ENCODE measurements around the gene MAMDC2. TPM values are rescaled to one million over a fixed set of nuclear protein-coding genes. Genes with fewer than 3 reads are reported as not detected.

The MAMDC2 gene
- total and polyA plus RNA-seq, 9 donors = 7.6 to 12.3 (median 9.6) TPM

DNA sequence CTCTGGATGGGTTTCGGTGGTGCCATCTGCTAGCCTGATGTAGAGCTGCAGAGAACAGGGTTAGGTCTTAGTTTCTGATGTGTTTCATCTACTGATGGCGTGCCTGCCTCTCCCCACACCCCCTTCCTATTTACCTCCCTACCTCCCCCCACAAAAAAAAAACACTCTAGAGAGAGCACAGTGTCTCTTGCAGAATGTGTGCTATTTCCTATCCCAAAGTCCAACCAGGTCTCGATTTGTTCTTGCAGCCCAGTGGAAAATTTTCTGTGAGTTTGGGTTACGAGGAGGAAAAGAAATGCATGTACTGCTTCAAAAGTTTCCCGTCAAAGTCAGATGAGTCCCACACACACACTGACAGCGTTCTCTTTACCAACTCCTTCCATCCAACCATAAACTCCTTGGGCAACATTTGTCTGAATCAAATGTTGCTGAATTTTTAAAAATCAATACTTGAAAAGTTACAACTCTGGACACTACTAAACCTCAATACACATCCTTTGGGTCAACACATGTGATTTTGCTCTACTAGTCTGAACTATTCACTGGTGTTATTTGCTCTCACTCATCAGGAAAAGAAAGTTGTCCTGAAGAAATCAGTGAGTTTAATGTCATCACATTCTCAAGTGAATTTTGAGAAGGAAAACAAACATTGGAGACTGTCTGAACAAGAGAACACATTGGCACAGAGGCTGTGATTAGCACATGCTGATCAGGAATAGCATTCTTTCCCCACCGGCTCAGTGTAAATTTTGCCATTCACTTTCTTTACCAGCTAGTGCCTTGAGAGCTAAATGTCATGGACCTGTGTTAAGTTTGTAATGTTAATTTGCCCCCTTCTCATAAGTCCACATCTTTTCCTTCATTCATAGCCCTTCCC, 84.1 kb downstream of the MAMDC2 start:
- no peaks in the 10 kb centered on the region for H3K36me3 ChIP-seq (ENCODE audit: control insufficient read depth, insufficient read depth, low read length)
- no peak overlapping the region for H3K4me3 ChIP-seq (ENCODE audit: low read length)
- WGBS (ENCODE audit: insufficient coverage) = no CpG with 5 or more reads among the region's 7 CpGs
- no peak for DNase-seq
- H3K27me3 ChIP-seq (ENCODE audit: control insufficient read depth, insufficient read depth, low read length) = no peaks in the 10 kb centered on the region
- peaks cover 2% of the 10 kb centered on the region for H3K4me1 ChIP-seq (ENCODE audit: control insufficient read depth, insufficient read depth, low read length)
- no peak overlapping the region for H3K27ac ChIP-seq (ENCODE audit: low read length)
- H3K9me3 ChIP-seq (replicated peaks; ENCODE audit: control insufficient read depth, low read depth, low read length) = no peaks in the 10 kb centered on the region

DNA sequence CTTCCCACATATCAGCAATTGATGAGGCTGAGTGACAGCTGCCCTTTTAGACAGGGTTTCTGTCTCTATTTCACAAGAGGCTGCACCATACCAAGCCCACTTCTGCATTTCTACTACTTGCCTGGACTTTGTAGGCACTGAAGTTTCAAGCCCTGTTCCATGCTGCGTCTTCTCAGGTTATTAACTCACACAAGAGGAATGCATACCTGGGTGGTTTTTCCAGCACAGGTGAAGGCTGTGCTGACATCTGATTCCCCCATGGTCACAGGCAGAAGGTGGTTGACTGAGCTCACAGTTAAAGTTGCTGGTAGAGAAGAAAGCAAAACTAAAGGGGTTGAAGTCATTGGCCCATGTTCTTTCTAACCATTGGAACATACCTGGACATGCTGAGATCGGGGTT, 86.6 kb downstream of the MAMDC2 start:
- no CpG with 5 or more reads among the region's 2 CpGs for WGBS (ENCODE audit: insufficient coverage)
- Histone ChIP-seq H3K27me3 (ENCODE audit: control insufficient read depth, insufficient read depth, low read length) (no peaks in the 10 kb centered on the region), H3K9me3 (replicated peaks; ENCODE audit: control insufficient read depth, low read depth, low read length) (no peaks in the 10 kb centered on the region), H3K27ac (ENCODE audit: low read length) (no peak overlapping the region), H3K36me3 (ENCODE audit: control insufficient read depth, insufficient read depth, low read length) (no peaks in the 10 kb centered on the region), H3K4me3 (ENCODE audit: low read length) (no peak overlapping the region), H3K4me1 (ENCODE audit: control insufficient read depth, insufficient read depth, low read length) (peaks cover 11% of the 10 kb centered on the region)
- no peak for DNase-seq

DNA sequence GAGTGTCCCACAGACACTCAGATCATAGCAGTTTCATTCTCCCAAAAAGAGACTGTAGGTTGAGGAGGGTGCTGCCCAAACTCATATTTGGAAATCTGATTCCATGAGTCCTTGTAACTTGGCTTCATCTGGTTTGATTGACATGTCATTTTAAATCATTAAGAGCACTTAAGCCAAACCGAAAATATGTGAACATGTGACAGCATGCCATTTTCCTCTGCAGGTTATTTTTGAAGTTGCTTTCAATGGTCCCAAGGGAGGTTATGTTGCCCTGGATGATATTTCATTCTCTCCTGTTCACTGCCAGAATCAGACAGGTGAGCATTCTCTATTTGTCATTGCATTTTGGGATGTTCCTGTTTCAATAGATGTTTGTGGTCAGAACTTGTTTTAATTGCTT, 87.6 kb downstream of the MAMDC2 start:
- peaks cover 11% of the 10 kb centered on the region for H3K4me1 ChIP-seq (ENCODE audit: control insufficient read depth, insufficient read depth, low read length)
- H3K27ac ChIP-seq (ENCODE audit: low read length) = no peak overlapping the region
- H3K9me3 ChIP-seq (replicated peaks; ENCODE audit: control insufficient read depth, low read depth, low read length) = no peaks in the 10 kb centered on the region
- H3K36me3 ChIP-seq (ENCODE audit: control insufficient read depth, insufficient read depth, low read length) = no peaks in the 10 kb centered on the region
- DNase-seq = no peak
- H3K27me3 ChIP-seq (ENCODE audit: control insufficient read depth, insufficient read depth, low read length) = no peaks in the 10 kb centered on the region
- no peak overlapping the region for H3K4me3 ChIP-seq (ENCODE audit: low read length)
- no CpG with 5 or more reads among the region's 1 CpG for WGBS (ENCODE audit: insufficient coverage)

DNA sequence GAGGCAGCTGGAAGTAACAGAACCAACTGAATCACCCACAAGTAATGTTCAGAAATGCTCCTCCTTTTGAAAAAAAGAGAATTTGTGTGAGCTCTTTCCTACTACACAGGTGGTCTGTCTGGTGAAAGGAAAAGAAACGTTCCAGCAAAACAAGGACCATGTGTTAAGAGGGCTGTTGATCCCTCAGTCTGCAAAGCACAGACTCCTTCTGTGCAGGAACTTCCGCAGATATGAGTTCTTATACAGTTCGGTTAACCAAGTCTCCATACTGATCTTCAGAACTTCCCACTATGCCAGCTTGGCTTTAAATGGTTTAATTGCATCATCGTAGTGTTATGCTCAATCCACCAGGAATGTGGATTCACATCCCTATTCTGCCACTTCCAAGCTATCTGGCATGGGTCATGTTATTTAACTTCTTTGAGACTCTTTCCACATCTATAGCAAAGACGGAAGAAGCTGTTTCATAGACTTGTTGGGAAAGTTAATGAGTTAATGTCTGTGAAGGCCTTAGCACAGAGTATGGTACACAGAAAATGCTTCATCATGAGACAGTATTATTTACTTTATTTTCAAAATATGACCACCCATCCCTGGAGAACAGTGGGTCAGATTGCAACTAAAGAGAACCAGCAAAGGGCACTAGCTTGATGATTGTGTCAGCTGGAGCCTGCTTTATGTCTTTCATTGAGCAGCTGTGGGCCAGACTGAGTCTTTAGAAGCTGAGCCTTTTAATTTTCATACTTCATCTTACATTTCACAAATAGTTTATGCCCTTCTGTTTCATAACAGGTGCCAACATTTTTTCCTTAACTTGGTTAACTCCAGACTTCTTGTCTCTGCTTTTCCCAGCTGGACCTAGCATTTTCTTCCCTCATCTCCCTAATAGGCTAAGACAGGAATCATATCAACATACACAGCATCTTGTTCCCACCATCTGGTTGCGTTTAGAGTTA, 89.9 kb downstream of the MAMDC2 start:
- peak; percentile 52 for DNase-seq
- Histone ChIP-seq H3K27me3 (ENCODE audit: control insufficient read depth, insufficient read depth, low read length) (no peaks in the 10 kb centered on the region), H3K4me3 (ENCODE audit: low read length) (no peak overlapping the region), H3K9me3 (replicated peaks; ENCODE audit: control insufficient read depth, low read depth, low read length) (no peaks in the 10 kb centered on the region), H3K4me1 (ENCODE audit: control insufficient read depth, insufficient read depth, low read length) (peaks cover 11% of the 10 kb centered on the region), H3K36me3 (ENCODE audit: control insufficient read depth, insufficient read depth, low read length) (no peaks in the 10 kb centered on the region), H3K27ac (ENCODE audit: low read length) (peak overlapping the region; percentile 45)
- WGBS (ENCODE audit: insufficient coverage) = 20% methylated on average over 2 of the region's 6 CpGs

DNA sequence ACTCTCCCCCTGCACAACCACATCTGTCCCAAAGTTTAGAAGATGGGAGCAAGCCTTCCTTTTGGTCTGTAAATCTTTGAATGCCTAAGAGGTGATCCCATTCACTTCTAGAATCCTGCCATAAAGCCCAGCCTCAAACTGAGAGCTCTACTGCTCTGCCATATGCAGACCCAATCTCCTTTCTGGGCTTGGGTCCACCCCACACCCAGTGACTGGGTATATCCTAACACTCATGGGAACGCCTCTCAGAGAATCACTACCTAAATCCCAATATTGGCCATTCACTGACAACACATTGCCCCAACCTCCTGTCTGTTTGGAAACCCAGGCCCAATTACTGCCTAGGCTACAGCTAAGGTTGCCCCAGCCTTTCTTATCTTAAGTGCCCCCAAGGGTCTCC, 90.7 kb downstream of the MAMDC2 start:
- Histone ChIP-seq H3K4me1 (ENCODE audit: control insufficient read depth, insufficient read depth, low read length) (peaks cover 11% of the 10 kb centered on the region), H3K4me3 (ENCODE audit: low read length) (no peak overlapping the region), H3K27me3 (ENCODE audit: control insufficient read depth, insufficient read depth, low read length) (no peaks in the 10 kb centered on the region), H3K36me3 (ENCODE audit: control insufficient read depth, insufficient read depth, low read length) (no peaks in the 10 kb centered on the region), H3K9me3 (replicated peaks; ENCODE audit: control insufficient read depth, low read depth, low read length) (no peaks in the 10 kb centered on the region), H3K27ac (ENCODE audit: low read length) (peak overlapping the region; percentile 45)
- DNase-seq = no peak
- WGBS (ENCODE audit: insufficient coverage) = 100% methylated on average over 1 of the region's 1 CpG

DNA sequence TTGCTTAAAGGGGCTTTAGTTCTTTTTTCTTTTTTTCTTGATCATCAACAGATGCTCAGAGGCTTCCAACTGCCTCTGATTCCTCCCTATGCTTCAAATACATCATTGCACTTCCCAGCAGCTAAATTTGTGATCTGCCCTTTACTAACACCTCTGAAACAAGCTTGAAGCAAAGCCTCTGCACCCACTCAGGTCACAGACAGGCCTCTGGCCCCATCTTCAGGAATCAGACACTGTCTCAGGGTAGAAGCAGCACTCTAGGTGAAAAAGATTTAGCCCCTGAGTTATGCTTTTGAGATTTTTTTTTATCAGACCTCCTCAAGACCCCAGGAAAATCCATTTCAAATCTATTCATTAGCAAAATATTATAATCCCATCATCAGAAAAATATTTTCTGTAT, 91.5 kb downstream of the MAMDC2 start:
- Histone ChIP-seq H3K27me3 (ENCODE audit: control insufficient read depth, insufficient read depth, low read length) (no peaks in the 10 kb centered on the region), H3K36me3 (ENCODE audit: control insufficient read depth, insufficient read depth, low read length) (no peaks in the 10 kb centered on the region), H3K4me1 (ENCODE audit: control insufficient read depth, insufficient read depth, low read length) (peaks cover 11% of the 10 kb centered on the region), H3K27ac (ENCODE audit: low read length) (no peak overlapping the region), H3K9me3 (replicated peaks; ENCODE audit: control insufficient read depth, low read depth, low read length) (no peaks in the 10 kb centered on the region), H3K4me3 (ENCODE audit: low read length) (no peak overlapping the region)
- no peak for DNase-seq

DNA sequence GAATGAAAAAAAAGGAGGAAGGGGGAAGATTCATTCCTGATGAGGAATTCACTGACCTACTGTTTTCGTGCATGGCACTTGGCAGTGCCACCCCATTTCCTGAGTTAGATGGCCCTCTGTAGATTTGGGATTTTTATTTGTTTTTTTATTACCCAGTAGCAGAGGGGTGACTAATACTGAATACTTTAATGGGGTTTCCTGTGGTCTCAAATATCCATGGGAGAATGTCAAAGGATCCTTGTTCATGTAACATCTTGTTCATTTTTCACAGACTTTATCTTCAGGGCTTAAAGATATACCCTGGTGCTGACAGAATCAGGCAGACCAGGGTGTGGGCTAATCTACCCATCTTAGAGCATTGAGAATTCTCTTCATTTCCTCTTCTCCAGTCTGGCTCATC, 93.0 kb downstream of the MAMDC2 start:
- no peak for DNase-seq
- peaks cover 11% of the 10 kb centered on the region for H3K4me1 ChIP-seq (ENCODE audit: control insufficient read depth, insufficient read depth, low read length)
- H3K27me3 ChIP-seq (ENCODE audit: control insufficient read depth, insufficient read depth, low read length) = no peaks in the 10 kb centered on the region
- H3K36me3 ChIP-seq (ENCODE audit: control insufficient read depth, insufficient read depth, low read length) = no peaks in the 10 kb centered on the region
- WGBS (ENCODE audit: insufficient coverage) = 80% methylated on average over 1 of the region's 1 CpG
- H3K27ac ChIP-seq (ENCODE audit: low read length) = no peak overlapping the region
- H3K9me3 ChIP-seq (replicated peaks; ENCODE audit: control insufficient read depth, low read depth, low read length) = no peaks in the 10 kb centered on the region
- no peak overlapping the region for H3K4me3 ChIP-seq (ENCODE audit: low read length)

DNA sequence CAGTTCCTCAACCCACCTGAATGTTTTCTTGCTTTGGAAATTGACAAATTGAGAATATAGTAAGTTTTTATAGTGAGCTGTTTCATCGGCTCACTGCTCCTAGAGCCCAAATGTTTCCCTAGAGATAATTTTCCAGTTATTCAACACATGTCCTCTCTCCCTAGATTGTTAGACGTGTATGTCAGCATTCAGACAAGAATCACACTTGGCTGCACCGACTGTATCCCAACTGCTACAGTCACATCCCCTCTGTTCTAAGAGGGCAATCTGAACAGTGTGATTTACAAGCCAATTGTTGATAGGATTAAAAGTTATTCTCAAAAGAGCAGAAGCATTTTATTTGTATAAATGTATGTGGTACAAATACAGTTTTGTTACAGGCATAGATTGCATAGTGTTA, 93.9 kb downstream of the MAMDC2 start:
- no peak for DNase-seq
- H3K27ac ChIP-seq (ENCODE audit: low read length) = no peak overlapping the region
- H3K36me3 ChIP-seq (ENCODE audit: control insufficient read depth, insufficient read depth, low read length) = no peaks in the 10 kb centered on the region
- H3K27me3 ChIP-seq (ENCODE audit: control insufficient read depth, insufficient read depth, low read length) = no peaks in the 10 kb centered on the region
- H3K4me3 ChIP-seq (ENCODE audit: low read length) = no peak overlapping the region
- no peaks in the 10 kb centered on the region for H3K9me3 ChIP-seq (replicated peaks; ENCODE audit: control insufficient read depth, low read depth, low read length)
- peaks cover 10% of the 10 kb centered on the region for H3K4me1 ChIP-seq (ENCODE audit: control insufficient read depth, insufficient read depth, low read length)
- no CpG with 5 or more reads among the region's 3 CpGs for WGBS (ENCODE audit: insufficient coverage)

DNA sequence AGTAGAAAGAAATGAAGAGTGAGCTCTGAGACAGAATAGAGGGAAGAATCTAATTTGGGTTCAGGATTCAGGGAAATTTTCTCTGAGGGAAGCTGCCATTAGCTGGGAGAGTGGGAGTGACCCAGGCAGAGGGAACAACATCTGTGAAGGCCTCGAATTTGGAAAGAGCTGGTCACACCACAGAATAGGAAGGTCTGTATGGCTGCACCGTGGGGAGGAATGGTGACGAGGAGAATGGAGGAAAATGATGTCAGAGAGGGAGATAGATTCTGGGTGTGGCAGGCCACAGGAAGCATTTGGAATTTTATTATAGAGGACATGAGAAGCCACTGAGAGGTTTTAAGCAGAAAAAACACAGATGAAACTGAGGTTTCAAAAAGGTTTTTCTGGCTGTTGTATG, 98.5 kb downstream of the MAMDC2 start:
- no peaks in the 10 kb centered on the region for H3K4me1 ChIP-seq (ENCODE audit: control insufficient read depth, insufficient read depth, low read length)
- no peaks in the 10 kb centered on the region for H3K27me3 ChIP-seq (ENCODE audit: control insufficient read depth, insufficient read depth, low read length)
- WGBS (ENCODE audit: insufficient coverage) = 77% methylated on average over 3 of the region's 3 CpGs
- DNase-seq = no peak
- no peaks in the 10 kb centered on the region for H3K9me3 ChIP-seq (replicated peaks; ENCODE audit: control insufficient read depth, low read depth, low read length)
- no peak overlapping the region for H3K27ac ChIP-seq (ENCODE audit: low read length)
- no peaks in the 10 kb centered on the region for H3K36me3 ChIP-seq (ENCODE audit: control insufficient read depth, insufficient read depth, low read length)
- no peak overlapping the region for H3K4me3 ChIP-seq (ENCODE audit: low read length)

DNA sequence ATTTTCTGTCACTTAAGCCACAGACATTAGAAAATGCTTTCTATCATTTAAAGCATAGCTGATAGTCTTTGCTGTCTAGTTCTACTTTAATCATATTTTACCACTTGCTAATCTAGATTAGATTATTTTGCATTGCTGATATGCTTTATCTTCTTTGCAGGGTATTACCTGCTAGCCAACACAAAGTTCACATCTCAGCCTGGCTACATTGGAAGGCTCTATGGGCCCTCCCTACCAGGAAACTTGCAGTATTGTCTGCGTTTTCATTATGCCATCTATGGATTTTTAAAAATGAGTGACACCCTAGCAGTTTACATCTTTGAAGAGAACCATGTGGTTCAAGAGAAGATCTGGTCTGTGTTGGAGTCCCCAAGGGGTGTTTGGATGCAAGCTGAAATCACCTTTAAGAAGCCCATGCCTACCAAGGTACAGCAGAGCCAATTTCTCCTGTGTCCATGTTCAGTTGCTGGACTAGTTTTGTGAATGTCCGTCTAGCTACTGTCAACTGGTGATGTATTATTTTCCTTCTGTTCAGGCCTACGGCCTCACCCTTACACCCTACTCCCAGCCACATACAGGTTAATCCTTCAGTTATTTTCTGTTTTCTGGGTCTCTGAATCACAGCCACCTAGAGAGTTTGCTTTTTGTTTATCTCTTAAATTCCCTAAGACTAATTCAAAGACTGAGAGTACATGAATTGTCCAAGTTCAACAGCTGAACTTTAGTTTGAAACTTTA, 99.9 kb downstream of the MAMDC2 start:
- 100% methylated on average over 1 of the region's 3 CpGs for WGBS (ENCODE audit: insufficient coverage)
- Histone ChIP-seq H3K27me3 (ENCODE audit: control insufficient read depth, insufficient read depth, low read length) (no peaks in the 10 kb centered on the region), H3K36me3 (ENCODE audit: control insufficient read depth, insufficient read depth, low read length) (no peaks in the 10 kb centered on the region), H3K27ac (ENCODE audit: low read length) (no peak overlapping the region), H3K9me3 (replicated peaks; ENCODE audit: control insufficient read depth, low read depth, low read length) (no peaks in the 10 kb centered on the region), H3K4me1 (ENCODE audit: control insufficient read depth, insufficient read depth, low read length) (no peaks in the 10 kb centered on the region), H3K4me3 (ENCODE audit: low read length) (no peak overlapping the region)
- DNase-seq = no peak

All from muscle of leg (tissue), 11 donors.